HG02973 (cell line): Measurements from ENCODE around the gene HSPB1.
"Not testable (repeated sequence)": the region's sequence is repeated elsewhere in the genome, so short reads cannot be mapped to it uniquely, and the experiment has no call there.

ENCODE experiments used
- ATAC-seq: cut with Tn5 transposase; IDR thresholded peaks from one replicate; pipeline ENCODE4 v1.9.1; 2021; ENCODE audit warnings: moderate library complexity; ENCODE audit not compliant: unreplicated experiment

The HSPB1 gene

GRCh38 chr7:76302347-76303201 is at the start of gene HSPB1:
TSS of gene HSPB1 (plus strand) at chr7:76302673. CDS start at chr7:76302713, 40 bp downstream.
- ATAC-seq: peak; percentile 41

DNA sequence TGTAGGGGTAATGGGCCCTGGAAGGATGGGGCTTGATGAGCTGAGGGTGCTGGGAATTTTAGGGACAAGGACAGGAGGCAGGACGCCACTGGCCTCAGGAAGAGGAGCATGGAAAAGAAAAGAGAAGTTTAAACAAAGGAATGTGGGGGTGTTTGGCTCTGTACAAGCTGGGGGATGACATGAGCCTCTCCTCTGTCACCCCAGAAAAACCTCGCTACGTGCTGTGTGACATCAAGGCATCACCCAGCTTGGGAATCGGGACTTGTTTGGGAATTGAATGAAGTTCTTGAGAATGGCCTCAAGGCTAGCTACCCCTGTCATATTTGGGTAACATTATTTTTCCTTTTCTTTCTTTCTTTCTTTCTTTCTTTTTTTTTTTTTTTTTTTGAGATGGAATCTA is 47.7 kb upstream of the HSPB1 start:
- no peak for ATAC-seq

DNA sequence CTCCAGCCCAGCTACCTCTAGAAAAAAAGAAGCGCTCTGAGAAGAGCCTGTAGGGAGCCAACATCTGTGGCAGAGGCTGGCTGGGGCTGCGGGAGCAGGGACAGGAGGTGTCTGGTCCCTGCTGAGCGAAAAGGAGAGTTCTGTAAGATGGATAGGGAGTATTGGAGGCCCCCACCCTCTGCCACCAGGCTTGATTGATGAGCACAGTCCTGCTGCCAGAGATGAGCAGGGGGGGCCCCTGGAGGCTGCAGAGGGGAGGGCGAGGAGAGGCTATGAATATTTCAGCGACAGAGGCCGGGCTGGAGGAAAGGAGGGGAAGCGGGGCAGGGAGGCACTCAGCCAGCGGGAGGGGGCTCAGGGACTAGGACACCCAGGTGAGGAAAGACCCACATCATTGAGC is 44.5 kb upstream of the HSPB1 start:
- no peak for ATAC-seq

DNA sequence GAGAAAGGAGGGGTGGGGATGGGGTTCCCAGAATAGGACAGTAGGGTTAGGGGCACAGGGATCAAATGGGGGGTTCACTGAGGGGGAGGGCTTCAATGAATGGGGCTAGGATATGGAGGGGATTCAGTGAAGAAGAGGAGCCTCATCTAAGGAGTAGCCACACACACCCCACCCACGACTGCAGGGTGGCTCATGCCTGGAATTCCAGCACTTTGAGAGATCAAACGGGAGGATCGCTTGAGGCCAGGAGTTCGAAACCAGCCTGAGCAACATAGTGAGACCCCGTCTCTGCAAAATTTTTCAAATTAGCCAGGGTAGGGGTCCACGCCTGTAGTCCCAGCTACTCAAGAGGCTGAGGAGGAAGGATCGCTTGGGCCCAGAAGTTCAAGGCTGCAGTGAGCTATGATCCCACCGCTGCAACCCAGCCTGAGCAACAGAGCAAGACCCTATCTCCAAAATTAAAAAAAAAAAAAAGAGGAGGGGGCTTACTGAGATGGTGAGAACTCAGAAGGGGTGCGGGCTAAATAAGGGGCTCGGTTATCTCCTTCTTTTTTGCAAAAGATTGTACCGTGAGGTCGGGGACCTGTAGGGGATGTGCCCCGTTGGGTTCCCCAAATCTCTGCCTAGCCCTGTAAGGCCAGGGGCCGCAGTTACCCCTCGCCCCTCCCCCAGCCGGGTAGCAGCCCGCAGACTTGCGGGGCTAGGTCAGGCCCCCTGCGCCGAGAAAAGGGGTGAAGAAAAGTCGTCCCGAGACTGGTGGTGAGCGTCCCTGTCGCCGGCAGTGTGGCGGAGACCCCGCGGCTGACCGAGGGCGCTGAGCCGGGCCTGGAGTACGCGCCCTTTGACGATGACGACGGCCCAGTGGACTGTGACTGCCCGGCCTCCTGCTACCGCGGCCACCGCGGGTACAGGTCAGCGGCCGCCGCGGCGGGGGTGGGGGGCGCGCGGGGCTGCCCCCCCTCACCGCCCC is 43.1 kb upstream of the HSPB1 start:
- no peak for ATAC-seq

GRCh38 chr7:76260171-76260703 is 42.2 kb upstream of the HSPB1 start:
- ATAC-seq: no peak

DNA sequence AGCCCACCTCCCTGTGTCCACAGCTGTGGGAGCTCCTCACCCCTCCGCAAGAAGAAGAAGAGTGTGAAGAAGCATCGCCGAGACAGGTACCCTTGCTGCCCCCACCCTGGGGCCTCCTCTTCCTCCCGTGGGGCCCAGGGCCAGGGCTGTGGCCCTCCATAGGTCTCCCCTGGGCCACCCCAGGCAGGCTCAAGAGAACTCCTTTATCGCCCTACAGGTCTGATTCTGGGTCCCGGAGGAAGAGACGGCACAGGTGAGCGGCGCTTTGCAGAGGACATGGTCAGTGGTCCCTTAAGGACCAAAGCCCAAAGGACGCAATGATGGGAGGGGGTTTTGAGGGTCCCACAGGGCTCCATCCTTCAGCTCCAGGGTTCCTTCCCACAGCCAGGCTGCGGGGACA is 41.1 kb upstream of the HSPB1 start:
- no peak for ATAC-seq

DNA sequence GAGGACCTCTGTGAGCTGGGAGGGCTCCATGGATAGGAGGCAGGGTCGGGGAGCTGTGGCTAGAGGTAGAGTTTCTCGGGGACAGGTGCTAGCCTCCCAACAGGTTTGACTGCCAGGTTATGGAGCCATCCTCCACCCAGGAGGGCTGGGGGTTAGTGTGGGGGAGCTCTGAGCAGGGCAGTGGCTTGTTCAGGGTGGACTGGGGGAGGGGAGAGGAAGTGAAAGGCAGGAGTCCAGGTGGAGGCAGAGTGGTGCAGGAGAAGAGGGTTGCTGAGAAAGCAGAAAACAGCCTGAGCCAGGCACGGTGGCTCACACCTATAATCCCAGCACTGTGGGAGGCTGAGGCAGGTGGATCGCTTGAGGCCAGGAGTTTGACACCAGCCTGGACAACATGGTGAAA is 40.5 kb upstream of the HSPB1 start:
- no peak for ATAC-seq

GRCh38 chr7:76262683-76263402 is 39.6 kb upstream of the HSPB1 start:
- no peak for ATAC-seq

- no peak for ATAC-seq
Observed at GRCh38 chr7:76265299-76265698, 37.2 kb upstream of the HSPB1 start.

DNA sequence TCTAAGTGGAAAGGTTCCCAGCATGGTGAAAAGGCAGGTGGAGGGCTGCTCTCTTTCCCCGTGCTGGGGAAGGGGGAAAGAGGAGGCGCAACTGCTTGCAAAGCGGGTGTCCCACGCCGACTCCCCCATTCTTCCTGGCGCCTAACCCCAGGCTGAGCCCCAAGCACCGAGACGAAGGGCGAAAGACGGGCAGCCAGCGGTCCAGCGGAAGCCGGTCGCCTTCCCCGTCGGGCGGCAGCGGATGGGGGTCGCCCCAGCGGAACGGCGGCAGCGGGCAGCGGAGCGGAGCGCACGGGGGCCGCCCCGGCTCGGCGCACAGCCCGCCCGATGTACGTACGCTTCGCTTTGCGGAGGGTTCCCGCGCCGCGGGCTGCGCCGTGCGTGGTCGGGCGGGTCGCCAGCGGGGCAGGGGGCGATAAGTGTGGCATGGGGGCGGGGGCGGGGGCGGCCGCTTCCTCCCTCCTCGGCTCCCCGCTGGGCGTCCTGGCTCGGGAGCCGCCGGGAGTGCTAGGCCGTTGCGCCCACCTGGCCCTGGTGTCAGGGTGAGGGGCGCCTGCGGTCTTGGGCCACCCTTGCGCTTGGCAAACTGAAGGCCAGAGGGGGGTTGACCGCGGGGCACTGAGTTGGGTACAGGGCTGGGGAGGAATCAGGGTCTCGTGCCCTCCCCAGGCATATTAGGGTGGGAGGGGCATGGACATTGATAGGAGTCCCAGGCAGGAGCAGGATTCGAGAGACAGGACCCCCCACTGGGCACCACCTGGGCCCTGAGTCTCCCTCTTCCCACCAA is 35.2 kb upstream of the HSPB1 start:
- ATAC-seq: no peak

- no peak for ATAC-seq
Observed at GRCh38 chr7:76267894-76268183, 34.6 kb upstream of the HSPB1 start.

GRCh38 chr7:76268376-76268775 is 34.1 kb upstream of the HSPB1 start:
- ATAC-seq: no peak

- ATAC-seq: no peak
Observed at GRCh38 chr7:76269895-76270294, 32.6 kb upstream of the HSPB1 start.

DNA sequence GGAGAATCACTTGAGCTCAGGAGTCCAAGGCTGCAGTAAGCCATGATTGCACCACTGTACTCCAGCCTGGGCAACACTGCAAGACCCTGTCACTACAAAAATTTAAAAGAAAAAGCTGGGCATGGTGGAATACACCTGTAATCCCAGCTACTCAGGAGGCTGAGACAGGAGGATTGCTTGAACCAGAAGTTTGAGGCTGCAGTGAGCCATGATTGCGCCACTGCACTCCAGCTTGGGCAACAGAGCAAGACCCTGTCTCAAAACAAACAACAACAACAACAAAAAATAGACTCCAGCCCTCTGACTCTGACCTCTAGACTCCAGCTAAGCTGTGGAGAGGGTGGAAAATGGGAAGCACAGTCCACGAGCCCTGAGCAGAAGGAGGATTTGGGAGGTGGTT is 31.1 kb upstream of the HSPB1 start:
- not testable (repeated sequence) for ATAC-seq

DNA sequence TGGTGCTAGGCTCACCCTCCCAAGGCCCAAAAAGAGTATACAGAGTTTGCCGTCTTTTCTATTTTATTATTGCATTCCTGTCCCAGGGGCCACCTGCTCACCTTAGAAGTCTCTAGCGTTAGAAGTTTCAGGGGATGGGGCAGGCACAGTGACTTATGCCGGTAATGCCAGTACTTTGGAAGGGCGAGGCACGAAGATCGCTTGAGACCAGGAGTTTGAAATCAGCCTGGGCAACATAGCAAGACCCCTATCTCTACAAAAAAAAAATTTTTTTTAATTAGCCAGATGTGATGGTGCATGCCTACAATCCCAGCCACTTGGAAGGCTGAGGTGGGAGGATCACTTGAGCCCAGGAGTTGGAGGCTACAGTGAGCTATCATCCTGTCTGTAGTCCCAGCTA is 30.3 kb upstream of the HSPB1 start:
- ATAC-seq: no peak

DNA sequence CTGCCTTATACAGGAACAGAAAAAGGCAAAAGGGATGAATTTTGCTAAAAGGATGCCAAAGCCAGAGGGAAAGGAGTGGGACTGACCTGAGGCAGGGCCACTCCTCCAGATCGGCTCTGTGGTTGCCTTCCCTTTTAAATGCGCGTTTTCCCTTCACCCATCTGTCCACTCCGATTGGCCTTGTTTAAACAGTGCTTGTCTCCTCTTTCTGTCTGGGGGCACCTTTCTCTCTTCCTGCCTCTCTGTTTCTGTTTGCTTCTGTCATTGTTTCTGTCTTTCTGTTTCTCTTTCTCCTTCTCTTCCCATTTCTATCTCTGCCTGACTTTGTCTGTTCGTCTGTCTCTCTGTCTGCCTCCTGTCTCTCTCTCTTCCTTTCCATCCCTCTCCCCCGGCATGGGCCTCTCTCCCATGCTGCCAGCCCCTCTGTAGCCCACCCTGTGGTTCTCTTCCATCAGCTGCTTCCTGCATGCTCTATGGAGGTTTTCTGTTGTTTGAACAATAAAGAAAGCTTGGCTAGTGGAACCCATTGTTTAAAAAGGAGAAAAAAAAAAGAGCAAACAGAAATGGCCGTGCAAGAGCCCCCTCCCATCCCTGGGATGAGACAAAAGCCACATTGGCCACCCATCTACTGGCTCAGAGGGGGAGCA is 29.5 kb upstream of the HSPB1 start:
- ATAC-seq: no peak

DNA sequence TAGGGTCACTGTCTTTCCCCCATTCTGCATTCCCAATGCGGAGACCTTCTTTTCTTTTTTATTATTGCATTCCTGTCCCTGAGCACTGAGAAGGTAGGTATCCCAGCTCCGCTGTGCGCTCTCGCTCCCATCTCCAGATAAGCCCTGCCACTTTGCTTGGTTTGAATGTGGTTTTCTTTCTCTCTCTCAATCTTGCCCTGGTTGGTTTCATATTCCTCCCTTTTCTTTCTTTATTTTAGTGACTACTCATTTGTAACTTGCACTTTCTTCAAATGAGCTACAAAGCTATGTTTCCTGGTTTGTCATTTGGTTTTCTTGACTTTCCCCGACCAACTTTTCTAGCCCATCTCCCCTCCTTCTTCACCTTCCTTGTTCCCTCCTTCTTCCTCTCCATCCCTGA is 29.0 kb upstream of the HSPB1 start:
- ATAC-seq: no peak

DNA sequence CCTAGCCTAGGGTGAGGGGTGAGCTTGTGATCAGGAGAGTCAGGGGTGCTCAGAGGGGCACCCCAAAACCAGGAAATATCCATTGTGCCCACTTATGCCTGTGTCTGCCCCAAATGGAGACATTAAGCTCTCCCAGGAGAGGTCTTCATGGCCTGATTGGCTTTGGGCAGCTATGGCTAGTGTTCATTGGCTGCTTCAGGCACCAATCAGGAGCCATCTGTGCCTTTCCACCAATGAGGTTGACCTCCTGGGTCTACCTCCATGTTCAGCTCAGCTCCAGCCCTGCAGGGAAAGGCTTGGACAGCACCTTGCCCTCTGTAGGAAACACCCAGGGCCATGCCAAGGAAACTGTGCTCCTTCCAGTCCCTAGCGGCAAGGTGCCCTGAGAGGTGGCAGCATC is 23.9 kb upstream of the HSPB1 start:
- no peak for ATAC-seq

DNA sequence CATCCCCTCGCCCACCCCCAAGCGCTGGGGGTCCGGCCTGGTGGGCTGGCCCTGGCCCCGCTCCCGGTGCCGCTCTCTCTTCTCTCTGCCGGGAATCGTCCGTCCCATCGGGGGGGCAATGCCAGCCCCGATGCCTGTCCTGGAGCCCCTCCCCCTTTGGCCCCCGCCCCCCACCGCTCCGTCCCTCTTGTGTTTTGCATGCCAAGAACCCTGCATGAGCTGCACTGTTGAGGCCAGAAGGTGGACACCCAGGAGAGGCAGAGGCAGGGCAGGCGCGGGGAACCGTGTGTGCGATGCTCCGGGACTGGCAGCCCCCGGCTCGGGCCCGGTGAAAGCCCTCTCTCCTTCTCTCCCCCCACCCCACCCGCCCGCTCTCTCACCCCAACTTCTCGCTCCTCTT is 22.1 kb upstream of the HSPB1 start:
- no peak for ATAC-seq
